GM12878 (cell line): ENCODE data around the gene TAF4.

Experiments used
- BACH1 ChIP-seq: fragments of 450-650 bp; IDR thresholded peaks from 2 replicates; pipeline ENCODE4 v1.6.1; 2017; ENCODE audit warnings: mild to moderate bottlenecking, borderline replicate concordance
- CHD2 ChIP-seq: IDR thresholded peaks from 2 replicates; pipeline ENCODE4 v1.6.1; 2011; ENCODE audit warnings: low read depth, low read length, improper control_type of control experiment, borderline replicate concordance
- MXI1 ChIP-seq: fragments of 150-350 bp; IDR thresholded peaks from 2 replicates; pipeline ENCODE4 v1.6.1; 2011; ENCODE audit warnings: low read depth, mild to moderate bottlenecking, inconsistent platforms, low read length, improper control_type of control experiment

DNA sequence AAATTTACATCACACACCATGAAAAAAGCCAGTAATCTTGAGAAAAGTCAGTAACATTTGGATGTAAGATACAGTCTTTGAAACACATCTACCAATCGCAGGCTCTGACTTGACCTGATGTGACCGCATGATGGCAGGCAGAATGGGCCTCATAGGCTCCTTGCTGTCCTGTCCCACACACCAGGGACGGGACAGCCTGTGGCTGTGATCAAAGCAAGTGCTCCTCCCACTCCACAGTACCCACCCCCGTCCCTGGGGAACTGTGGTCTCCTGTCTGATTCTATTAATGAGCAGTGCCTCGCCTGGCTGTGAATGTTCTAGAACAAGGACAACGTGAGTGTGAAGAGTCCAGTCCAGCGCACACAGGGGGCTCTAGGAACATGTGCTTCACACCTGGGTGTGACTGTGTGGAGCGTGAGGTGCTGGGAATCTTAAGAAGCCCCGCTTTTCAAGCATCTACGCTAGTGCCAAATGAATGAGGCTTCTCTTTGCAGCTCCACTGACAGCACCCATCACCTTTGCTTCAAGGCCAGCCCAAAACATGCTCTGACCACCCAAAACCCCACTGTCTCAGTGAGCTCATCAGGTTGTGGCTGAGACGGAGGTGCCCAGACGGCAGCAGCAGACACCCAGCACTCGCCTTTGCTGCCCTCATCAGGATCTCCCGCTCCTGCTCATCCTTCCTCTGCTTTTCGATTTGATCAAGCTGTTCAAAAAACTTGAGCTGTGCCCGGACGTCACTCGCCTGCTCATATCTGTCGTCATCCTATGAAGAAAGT, 67.1 kb downstream of the TAF4 start:
- TF ChIP-seq BACH1 (no peak), CHD2 (no peak), MXI1 (no peak)
